Ishikawa (cell line): Measurements from ENCODE around the gene ETV3.

Experiments used
- CREB1 ChIP-seq: IDR thresholded peaks from 2 replicates; pipeline ENCODE4 v1.6.1; 2012; ENCODE audit warnings: low read depth
- EP300 ChIP-seq: IDR thresholded peaks from 2 replicates; pipeline ENCODE4 v1.6.1; 2012; ENCODE audit warnings: borderline replicate concordance
- MAX ChIP-seq: IDR thresholded peaks from 2 replicates; pipeline ENCODE4 v1.6.1; 2012
- RAD21 ChIP-seq: IDR thresholded peaks from 2 replicates; pipeline ENCODE4 v1.6.1; 2012; ENCODE audit warnings: low read depth
- TCF12 ChIP-seq: IDR thresholded peaks from 2 replicates; pipeline ENCODE4 v1.6.1; 2012; ENCODE audit warnings: low read depth
- TEAD4 ChIP-seq: IDR thresholded peaks from 2 replicates; pipeline ENCODE4 v1.6.1; 2012
- YY1 ChIP-seq: IDR thresholded peaks from 2 replicates; pipeline ENCODE4 v1.6.1; 2012; ENCODE audit warnings: low read depth

GRCh38 chr1:157085421-157085820 lies 52.8 kb downstream of the ETV3 start:
- TF ChIP-seq CREB1, result no peak
- TF ChIP-seq TEAD4, result no peak
- TF ChIP-seq TCF12, result no peak
- TF ChIP-seq MAX, result no peak
- TF ChIP-seq YY1, result no peak
- TF ChIP-seq RAD21, result no peak
- no peak for TF ChIP-seq EP300
